Endothelial cell of umbilical vein (primary cell): ENCODE results near the gene PRKCSH. TPM values are rescaled to one million over a fixed set of nuclear protein-coding genes. Genes with fewer than 3 reads are reported as not detected.

Experiments
- BruUV-seq: library from RNA; stranded (reverse); fragments of 400-500 nt; replicated peaks from 2 replicates; lab custom pipeline; 2021; lab: Mats Ljungman, UMichigan
- CTCF ChIA-PET: fragments of 300-600, 350-600 bp; sonication (Branson Sonifier 250); formaldehyde crosslinking; loops from one replicate; lab custom pipeline; 2021; ENCODE audit warnings: antibody characterized with exemption, inconsistent platforms; lab: Charles Lee
- POLR2A ChIA-PET: fragments of 300-600, 350-600 bp; sonication (Branson Sonifier 250); formaldehyde crosslinking; loops from one replicate; lab custom pipeline; 2021; ENCODE audit warnings: antibody characterized with exemption, inconsistent platforms; lab: Charles Lee
- DNase-seq: peaks from one replicate; pipeline ENCODE4 v3.0.0-alpha.2; 2011; ENCODE audit warnings: low read depth, low spot score
- FAIRE-seq: peaks from 2 replicates; lab custom pipeline; 2011; peaks lifted over from hg19 to GRCh38; lab: Jason Lieb, UNC
- H2AFZ ChIP-seq: 2 replicates; pipeline ENCODE4 v1.6.0; 2012; ENCODE audit warnings: low read depth, low read length, control low read depth, inconsistent platforms
- H3K27ac ChIP-seq: 2 replicates; pipeline ENCODE4 v1.5.1; 2011; ENCODE audit warnings: low read depth, mild to moderate bottlenecking, control low read depth, low read length, moderate library complexity; ENCODE audit not compliant: insufficient read depth
- H3K27me3 ChIP-seq, 2 experiments: 2 replicates each; pipeline versions ENCODE4 v1.6.0 to v1.6.1; 2011; ENCODE audit warnings: low read length in 2 of 2, mixed read lengths in 1 of 2; ENCODE audit not compliant: control insufficient read depth in 2 of 2, insufficient read depth in 2 of 2
- H3K36me3 ChIP-seq, 2 experiments: 2 replicates in 1 of 2; 3 replicates in 1 of 2; pipeline ENCODE4 v1.5.1; 2011; ENCODE audit warnings: low read length in 2 of 2, mild to moderate bottlenecking in 1 of 2, moderate library complexity in 1 of 2; ENCODE audit not compliant: control insufficient read depth in 2 of 2, insufficient read depth in 2 of 2; ENCODE audit errors: extremely low read depth in 1 of 2
- H3K4me1 ChIP-seq: 3 replicates; pipeline ENCODE4 v1.5.1; 2011; ENCODE audit warnings: mild to moderate bottlenecking, low read length; ENCODE audit not compliant: control insufficient read depth, insufficient read depth; ENCODE audit errors: extremely low read depth
- H3K4me2 ChIP-seq: 2 replicates; pipeline ENCODE4 v1.6.1; 2011; ENCODE audit warnings: low read length, control low read depth, mixed read lengths; ENCODE audit not compliant: insufficient read depth
- H3K4me3 ChIP-seq, 3 experiments: fragments of 200-600 bp in 1 of 3; sonication (generic), shearing (Covaris generic) in 1 of 3; replicated peaks in 1 of 3; 2 replicates each; pipeline ENCODE4 v1.5.1; 2011 to 2016; ENCODE audit warnings: control low read depth in 3 of 3, low read length in 3 of 3, mild to moderate bottlenecking in 2 of 3, inconsistent platforms in 1 of 3, low read depth in 1 of 3, moderate library complexity in 1 of 3; ENCODE audit not compliant: insufficient read depth in 1 of 3
- H3K79me2 ChIP-seq: 2 replicates; pipeline ENCODE4 v1.6.0; 2012; ENCODE audit warnings: low read length, inconsistent platforms; ENCODE audit not compliant: control insufficient read depth, insufficient read depth
- H3K9ac ChIP-seq: replicated peaks from 2 replicates; pipeline ENCODE3; 2011; ENCODE audit warnings: low read length, control low read depth; ENCODE audit not compliant: insufficient read depth; ENCODE audit errors: extremely low read depth
- H3K9me1 ChIP-seq: replicated peaks from 3 replicates; pipeline ENCODE4 v1.6.0; 2011; ENCODE audit warnings: mild to moderate bottlenecking, low read length; ENCODE audit not compliant: control insufficient read depth, insufficient read depth; ENCODE audit errors: extremely low read depth
- H3K9me3 ChIP-seq: replicated peaks from 2 replicates; pipeline ENCODE4 v1.5.1; 2012; ENCODE audit warnings: low read length, inconsistent platforms; ENCODE audit not compliant: control insufficient read depth, insufficient read depth
- H4K20me1 ChIP-seq: replicated peaks from 2 replicates; pipeline ENCODE3; 2011; ENCODE audit warnings: mild to moderate bottlenecking, low read length; ENCODE audit not compliant: control insufficient read depth, insufficient read depth; ENCODE audit errors: extremely low read depth
- CTCF ChIP-seq, 2 donors: IDR thresholded peaks; 1 replicate in 1 of 2; 2 replicates in 1 of 2; pipeline ENCODE4 v1.5.1; 2011; ENCODE audit warnings: low read length in 2 of 2, mild to moderate bottlenecking in 2 of 2, moderate library complexity in 2 of 2, control low read depth in 1 of 2, inconsistent platforms in 1 of 2, low read depth in 1 of 2; ENCODE audit not compliant: insufficient read depth in 1 of 2; ENCODE audit errors: extremely low read depth in 1 of 2
- POLR2A ChIP-seq: IDR thresholded peaks from 2 replicates; pipeline ENCODE4 v1.6.1; 2012; ENCODE audit warnings: low read depth, mild to moderate bottlenecking, control low read depth, low read length
- dilution Hi-C: fragments of 300-500 bp; cut with MboI; formaldehyde crosslinking; loops from one replicate; pipeline ENCODE4 v1.15.0; 2019; ENCODE audit warnings: low sequenced_read_pairs; ENCODE audit not compliant: extremely low pct_ligation_motif_present
- intact Hi-C: fragments of 100-400 bp; cut with micrococcal nuclease; formaldehyde crosslinking; loops from one replicate; pipeline ENCODE4 v1.10.0; 2022
- polyA plus RNA-seq, 4 experiments: library from polyadenylated mRNA; depleted of rRNA in 3 of 4; stranded (reverse) in 3 of 4; unstranded in 1 of 4; fragments of >200 nt; gene quantifications; 2 replicates each; pipeline versions ENCODE4 v1.2.1 to v1.2.3, GENCODE V29; 2011 to 2012; ENCODE audit warnings: missing spikeins in 1 of 4
- total RNA-seq: library from RNA; stranded (reverse); gene quantifications from 2 replicates; pipeline ENCODE4 v1.2.3, GENCODE V29; 2021

Gene PRKCSH
- total and polyA plus RNA-seq, 2 donors (not counting 3 experiments of a cell fraction or from before 2014, with no cell fraction given), result 215 to 425 TPM

GRCh38 chr19:11446652-11447301, 11.3 kb downstream of the PRKCSH start:
- Histone ChIP-seq H2AFZ (no peak overlapping the region), H4K20me1 (no peaks in the 10 kb centered on the region), H3K4me3 (no peak overlapping the region), H3K9me1 (no peaks in the 10 kb centered on the region), H3K4me1 (no peaks in the 10 kb centered on the region), H3K4me2 (no peak overlapping the region), H3K27me3 (no peaks in the 10 kb centered on the region), H3K79me2 (no peaks in the 10 kb centered on the region), H3K36me3 (peaks cover 4 to 34% of the 10 kb centered on the region in 2 experiments), H3K9ac (no peak overlapping the region), H3K27ac (no peak overlapping the region), H3K9me3 (no peaks in the 10 kb centered on the region)
- no peak for FAIRE-seq
- dilution Hi-C loops, result no loop called here
- BruUV-seq, result no TSS peak
- ChIA-PET POLR2A (interaction anchor here (0.6 kb wide), 1 partner anchor 13 kb away, joined by 4 read pairs; no protein-coding TSS in a partner anchor), CTCF (interaction anchor here (1.8 to 4.7 kb wide), 4 partner anchors 69 to 158 kb away, joined by 5 to 51 read pairs (median 20); no protein-coding TSS in a partner anchor)
- TF ChIP-seq POLR2A (no peak), CTCF (IDR thresholded peaks at IDR 0.05; ENCODE audit: extremely low read depth in 1 of 2, insufficient read depth in 1 of 2, low read depth in 1 of 2, low read length in 2 of 2) (peak; percentile 74 to 78)
- peak; percentile 21 for DNase-seq
- intact Hi-C loops, result loop anchor here (1.0 kb wide), 3 partner anchors 65 to 203 kb away; no protein-coding TSS in a partner anchor
